SIG-M5 treated with dmso at 0.1 percent for 504 hours (cell line): ENCODE measurements around the gene PDAP1.
A peak's percentile ranks its signal among the peaks of the same experiment; 100 is the strongest.
"Not testable (repeated sequence)": the region's sequence is repeated elsewhere in the genome, so short reads cannot be mapped to it uniquely, and the experiment has no call there.

Experiments
- DNase-seq: peaks from one replicate; lab custom pipeline; 2025; ENCODE audit not compliant: unreplicated experiment; lab: John Stamatoyannopoulos, UW

PDAP1 gene

DNA sequence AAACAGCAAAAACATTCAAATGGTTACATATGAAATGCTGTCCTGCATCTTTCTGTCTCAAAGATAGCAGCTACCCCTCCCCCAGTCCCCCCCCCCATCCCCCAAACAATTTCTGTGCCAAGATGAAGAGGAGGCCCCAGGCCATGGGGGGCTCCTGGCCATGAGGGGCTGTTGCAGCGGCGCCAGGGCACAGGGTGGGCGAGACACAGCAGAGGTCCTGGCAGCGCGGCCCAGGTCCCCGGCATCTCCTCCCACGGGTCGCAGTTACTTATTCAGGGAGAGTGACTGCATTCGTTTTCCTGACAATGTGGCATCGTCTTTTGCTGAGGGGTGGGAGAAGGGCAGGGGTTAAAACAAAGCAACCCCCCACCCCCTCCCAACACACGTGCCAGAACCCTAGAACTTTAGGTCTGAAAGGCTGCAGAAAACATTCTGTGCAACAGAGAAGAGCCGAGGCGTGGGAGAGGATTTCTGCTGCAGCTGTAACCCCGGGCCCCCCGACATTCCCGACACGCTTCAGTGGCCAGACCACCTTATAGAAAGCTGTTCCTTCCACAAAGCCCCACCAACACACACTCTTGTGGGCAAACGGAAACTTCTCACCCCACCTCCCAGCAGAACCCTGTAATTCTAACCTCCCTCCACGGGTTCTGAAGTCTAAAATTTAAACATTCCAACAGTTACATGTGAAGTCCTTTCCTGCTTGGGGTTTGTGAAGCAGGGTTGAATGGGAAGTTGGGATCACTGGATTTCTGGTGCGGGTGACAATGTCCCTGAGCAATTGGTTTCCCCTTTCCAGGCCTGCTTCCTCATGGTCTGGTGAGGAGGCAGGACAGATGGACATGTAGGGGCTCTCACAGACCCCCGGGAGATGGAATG lies 11.7 kb downstream of the PDAP1 start:
- DNase-seq = no peak

DNA sequence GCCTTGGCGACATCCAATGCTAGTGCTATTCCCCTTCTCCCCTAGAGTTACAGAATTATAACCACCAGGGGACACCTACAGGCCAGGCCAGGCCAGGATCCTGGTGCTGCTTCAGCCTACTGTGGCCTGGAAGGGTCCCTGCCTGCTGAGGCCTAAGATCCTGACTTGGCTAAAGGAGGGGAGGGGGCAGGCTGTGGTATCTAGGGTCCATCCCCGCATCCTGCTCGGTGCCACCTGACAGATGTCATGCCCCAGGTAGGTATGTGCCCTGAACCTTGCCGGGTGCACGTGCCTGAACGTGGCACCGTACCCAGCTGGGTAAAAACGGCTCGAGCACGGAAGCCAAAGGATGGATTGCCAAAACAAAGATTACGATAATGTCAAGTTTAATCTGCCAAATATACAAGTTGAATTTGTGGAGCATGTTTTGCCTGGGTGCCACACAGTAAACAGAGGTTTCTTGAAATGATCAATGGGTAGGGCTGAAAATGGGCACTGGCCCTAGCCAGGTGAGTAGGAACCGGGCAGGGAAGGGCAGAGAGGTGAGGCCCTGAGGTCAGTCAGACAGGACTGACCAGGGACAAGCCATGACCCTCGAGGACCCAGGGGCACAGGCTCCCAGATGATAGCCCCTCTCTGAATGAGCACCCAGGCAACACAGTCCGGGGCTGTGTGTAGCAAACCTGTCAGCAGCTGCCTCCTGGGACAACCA lies 12.6 kb downstream of the PDAP1 start:
- DNase-seq = no peak

DNA sequence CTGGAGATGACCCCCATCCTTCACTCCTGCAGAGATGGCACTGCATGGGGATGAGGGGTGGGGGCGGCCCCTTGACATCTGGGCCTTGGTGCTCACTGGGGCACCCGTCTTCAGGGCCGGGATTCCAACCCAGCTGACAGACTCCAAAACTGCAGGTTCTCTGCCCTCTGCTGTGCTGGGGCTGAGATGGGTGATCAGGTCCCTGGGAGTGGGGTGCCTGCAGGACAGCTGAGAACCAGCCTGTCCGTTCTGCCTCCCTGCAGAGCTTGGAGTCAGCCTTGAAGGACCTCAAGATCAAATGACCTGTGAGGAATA lies 14.3 kb downstream of the PDAP1 start:
- no peak for DNase-seq

DNA sequence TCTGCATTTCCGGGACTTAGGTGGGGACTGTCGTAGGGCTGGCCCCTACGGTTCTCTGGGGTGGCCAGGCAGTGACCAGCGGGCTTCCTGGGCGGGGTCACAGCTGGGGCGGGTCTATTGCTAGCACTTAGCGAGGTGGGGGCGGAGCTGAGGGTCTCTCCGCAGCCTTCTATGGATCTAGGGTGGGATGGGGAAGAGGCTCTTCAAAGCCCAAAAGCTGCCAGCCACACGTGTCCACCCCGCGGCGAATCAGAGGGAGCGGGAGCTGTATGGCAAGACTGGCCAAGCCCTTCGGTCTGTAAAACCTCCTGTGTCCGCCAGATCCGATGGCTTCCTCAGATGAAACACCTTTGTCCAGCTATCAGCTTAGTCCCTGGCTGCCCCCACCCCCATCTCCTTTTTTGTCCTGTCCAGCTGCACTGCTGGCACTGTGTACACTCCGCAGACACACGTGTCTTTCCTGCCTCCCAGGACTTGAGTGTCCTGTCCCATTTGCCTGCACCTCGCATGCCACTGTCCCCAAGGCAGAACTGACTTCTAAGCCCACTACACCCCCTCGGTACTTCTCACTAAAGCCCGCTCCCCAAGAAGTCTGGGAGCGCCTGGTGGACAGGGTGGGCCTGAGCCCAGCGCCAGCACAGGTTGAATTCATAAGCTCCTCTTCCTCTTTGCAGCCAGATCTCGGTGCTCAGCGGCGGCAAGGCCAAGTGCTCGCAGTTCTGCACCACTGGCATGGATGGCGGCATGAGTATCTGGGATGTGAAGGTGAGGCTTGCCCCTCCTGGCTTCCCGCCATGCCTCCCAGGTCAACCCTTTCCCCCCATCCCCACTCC lies 14.8 kb downstream of the PDAP1 start:
- DNase-seq = no peak

DNA sequence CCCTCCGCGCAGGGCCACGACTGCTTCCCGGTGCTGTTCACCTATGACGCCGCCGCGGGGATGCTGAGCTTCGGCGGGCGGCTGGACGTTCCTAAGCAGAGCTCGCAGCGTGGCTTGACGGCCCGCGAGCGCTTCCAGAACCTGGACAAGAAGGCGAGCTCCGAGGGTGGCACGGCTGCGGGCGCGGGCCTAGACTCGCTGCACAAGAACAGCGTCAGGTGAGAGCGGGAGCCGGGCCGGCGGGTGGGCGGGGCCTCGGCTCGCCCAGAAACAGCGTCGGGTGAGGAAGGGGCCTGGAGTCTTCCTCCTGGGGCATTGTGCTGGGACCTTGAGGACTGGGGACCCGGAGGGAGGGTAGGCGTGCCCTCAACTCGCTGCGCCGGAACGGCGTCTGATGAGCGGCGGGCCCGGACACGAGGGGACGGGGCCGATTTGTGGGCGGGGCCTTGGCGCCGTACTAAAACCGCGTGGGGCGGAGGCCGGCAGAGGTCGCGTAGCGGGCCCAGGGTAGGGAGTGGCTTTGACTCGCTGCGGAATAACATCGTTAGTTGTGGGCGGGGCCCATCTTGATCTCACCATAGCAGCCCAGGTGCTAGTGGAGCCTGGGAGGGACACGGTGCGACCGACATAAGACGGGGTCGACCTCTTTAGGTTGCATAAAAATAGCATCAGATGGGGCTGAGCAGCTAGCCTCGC lies 15.6 kb downstream of the PDAP1 start:
- DNase-seq = no peak

DNA sequence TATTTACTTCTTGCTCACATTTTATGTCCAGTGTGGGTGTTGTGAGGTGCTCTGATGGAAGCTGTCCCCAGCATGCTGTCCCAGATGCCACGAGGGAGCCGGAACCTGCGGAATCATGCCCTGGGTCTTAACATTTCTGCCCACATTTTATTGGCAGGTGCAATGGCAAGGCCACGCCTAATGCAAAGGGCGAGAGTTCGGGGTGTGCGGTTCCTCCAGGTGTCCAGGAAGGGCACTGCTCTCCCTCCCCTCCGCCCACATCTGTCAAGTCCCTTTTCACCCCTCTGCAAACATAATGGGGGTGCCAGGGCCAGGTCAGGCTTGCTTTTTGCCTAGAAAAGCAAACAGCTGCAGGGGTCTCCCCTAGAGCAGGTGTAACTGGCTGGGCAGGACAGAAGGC lies 16.4 kb downstream of the PDAP1 start:
- DNase-seq = no peak

DNA sequence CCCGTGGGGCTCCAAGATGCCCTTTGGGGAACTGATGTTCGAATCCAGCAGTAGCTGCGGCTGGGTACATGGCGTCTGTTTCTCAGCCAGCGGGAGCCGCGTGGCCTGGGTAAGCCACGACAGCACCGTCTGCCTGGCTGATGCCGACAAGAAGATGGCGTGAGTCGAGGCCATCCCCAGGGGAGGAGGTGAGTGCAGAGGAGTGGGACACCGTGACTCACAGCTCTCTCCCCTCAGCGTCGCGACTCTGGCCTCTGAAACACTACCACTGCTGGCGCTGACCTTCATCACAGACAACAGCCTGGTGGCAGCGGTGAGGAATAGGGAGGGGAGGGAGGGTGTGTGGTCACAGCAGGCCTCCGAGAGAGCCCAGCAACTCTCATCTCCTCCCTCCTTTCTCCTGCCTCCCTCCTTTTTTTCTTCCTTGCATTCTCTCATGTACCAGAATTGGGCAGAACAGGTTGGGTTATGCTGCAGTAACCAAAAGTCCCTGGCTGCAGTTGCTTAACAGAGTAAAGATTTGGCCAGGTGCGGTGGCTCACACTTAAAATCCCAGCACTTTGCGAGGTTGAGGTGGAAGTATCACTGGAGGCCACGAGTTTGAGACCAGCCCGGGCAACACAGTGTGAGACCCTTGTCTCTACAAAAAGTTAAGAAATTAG lies 17.3 kb downstream of the PDAP1 start:
- no peak for DNase-seq

DNA sequence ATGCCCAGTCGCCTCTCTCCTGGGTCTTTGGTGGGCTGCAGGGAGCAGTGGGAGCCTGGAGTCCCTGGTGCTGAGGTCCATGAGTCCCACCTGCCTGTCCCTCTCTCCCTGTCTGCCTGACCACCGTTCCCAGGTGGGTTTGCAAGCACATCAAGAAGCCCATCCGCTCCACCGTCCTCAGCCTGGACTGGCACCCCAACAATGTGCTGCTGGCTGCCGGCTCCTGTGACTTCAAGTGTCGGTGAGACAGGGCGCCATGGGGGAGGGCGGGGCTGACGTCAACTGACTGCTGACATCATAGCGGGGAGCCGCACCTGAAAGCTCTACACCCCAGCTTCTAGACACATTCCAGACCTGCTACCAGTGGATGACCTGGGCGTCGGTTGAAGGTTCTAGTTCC lies 18.6 kb downstream of the PDAP1 start:
- DNase-seq = no peak

DNA sequence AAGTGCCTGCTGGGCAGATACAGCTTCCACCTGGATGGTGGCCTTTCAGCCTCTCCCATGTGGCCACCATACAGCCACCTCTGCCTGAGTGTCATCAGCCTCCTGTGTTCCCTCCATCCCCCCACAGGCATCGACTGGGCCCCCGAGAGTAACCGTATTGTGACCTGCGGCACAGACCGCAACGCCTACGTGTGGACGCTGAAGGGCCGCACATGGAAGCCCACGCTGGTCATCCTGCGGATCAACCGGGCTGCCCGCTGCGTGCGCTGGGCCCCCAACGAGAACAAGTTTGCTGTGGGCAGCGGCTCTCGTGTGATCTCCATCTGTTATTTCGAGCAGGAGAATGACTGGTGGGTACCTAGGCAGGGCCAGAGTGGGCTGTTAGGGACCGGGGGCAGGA lies 20.5 kb downstream of the PDAP1 start:
- DNase-seq = no peak

DNA sequence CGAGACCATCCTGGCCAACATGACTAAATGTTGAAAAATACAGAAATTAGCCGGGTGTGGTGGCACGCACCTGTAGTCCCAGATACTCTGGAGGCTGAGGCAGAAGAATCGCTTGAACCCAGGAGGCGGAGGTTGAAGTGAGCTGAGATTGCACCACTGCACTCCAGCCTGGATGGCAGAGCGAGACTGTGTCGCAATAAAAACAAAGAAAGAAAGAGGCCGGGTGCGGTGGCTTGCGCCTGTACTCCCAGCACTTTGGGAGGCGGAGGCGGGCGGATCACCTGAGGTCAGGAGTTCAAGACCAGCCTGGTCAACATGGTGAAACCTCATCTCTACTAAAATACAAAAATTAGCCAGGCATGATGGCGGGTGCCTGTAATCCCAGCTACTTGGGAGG lies 21.2 kb downstream of the PDAP1 start:
- DNase-seq = not testable (repeated sequence)

DNA sequence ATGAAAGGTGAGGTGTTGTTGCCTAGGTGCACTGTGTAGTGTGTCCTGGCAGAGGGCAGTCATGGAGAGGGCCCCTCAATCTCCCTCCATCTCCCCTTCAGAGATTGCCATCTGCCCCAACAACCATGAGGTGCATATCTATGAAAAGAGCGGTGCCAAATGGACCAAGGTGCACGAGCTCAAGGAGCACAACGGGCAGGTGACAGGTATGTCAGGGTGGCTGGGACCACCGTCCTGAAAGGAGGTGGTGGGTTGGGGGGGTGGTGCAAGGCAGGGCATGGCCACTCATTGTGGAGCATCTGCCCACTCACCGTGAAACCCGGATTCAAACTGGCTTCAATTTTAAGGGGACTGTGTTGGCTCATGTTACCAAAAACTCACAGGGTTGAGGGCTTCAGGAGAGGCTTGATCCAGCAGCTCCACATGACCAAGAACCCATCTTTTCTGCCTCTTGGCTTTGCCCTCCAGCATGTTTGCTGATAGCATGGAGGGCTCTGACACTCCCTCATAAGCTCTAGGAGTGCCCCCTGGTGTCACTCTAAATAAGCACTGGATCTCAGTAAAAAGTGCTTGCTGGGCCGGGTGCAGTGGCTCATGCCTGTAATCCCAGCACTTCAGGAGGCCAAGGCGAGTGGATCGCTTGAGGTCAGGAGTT lies 21.7 kb downstream of the PDAP1 start:
- DNase-seq = peak; percentile 60

DNA sequence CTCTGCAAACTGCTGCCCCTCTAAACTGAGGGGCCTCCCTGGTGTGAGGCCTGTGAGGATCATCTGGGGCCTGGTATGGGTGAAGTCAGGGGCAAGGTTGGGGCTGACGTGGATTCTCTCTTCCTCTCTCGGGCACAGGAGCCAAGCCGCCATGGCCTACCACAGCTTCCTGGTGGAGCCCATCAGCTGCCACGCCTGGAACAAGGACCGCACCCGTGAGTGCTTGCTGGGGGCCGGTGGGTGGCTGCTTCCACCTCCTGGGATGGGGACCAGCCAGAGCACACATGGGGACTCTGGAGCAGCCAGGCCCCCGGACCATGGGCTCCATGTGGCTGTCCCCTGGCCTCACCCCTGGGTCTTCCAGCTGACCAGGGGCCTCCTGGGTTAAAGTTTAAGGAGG lies 22.8 kb downstream of the PDAP1 start:
- no peak for DNase-seq

DNA sequence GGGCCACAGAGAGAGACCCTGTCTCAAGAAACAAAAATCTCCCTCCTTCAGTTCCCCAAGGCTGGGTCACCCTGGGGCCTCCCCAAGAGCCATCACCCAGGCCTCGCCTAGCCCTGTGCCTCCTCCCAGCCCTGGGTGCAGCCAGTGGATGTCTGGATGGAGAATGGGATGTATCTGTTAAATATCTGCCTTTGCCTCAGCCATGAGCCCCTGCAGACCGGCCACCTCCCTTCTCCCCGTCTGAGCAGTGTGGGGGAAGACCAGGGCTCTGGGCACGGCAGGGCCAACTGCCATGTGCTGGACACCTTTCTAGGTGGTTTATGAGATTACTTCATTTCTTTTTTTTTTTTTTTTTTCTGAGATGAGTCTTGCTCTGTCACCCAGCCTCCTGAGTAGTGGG lies 23.9 kb downstream of the PDAP1 start:
- DNase-seq = no peak

DNA sequence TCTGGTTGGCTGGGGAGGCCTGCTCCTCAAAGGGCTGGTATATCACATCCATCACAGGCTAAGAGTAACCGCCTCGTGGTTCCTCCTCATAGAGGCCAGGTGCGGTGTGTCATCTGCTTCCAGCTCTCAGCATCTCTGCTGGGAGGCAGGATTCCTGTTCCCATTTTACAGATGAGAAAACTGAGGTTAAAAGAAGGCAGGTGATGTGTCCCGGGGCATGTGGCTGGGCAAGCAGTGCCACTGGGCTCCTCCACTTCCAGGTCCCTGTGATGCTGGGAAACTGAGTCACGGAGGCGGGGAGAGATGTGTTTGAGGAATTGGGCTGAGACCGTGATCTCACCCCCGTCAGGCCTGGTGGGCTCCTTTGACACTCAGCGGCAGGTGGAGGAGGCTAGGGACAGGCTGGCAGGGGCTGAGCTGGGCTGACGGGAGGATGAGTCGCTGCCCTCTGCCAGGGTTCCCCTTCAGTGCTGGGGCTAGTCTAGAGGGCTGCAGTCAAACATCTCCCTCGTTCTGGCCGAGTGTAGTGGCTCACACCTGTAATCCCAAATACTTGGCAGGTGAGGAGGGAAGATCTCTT lies 24.5 kb downstream of the PDAP1 start:
- DNase-seq = no peak

DNA sequence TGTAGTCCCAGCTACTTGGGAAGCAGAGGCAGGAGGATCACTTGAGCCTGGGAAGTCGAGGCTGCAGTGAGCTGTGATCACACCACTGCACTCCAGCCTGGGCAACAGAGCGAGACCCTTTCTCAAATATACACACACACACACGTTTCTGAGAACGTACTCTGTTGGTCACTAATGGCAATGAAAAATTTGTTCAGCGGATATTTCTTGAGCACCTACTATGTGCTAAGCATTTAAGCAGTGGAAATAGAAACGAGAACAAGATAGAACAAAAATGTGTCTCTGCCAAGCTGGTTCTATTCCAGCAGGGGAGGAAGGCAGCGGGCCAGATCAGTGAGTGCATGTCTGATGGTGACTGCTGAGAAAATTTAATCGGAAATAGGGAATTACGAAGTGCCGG lies 25.2 kb downstream of the PDAP1 start:
- no peak for DNase-seq

DNA sequence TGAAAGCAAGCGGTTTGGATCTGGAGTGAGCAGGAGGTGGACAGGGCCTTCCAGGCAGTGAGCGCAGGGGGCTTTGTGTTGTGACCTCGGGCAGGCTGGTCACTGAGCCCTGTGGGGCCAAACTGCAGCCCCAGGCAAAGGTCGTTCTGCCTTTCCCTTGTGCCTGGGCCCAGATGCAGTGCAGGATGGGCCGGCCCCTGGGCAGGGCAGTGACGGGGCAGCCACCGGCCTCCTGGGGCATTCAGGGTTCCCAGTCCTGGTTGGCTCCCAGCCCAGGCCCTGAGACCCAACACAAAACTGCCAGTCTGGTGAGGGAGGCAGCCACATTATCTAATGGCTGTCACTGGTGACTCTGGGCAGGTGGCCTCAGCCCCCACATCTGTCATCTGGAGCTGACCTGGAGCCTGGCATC lies 26.7 kb downstream of the PDAP1 start:
- no peak for DNase-seq

DNA sequence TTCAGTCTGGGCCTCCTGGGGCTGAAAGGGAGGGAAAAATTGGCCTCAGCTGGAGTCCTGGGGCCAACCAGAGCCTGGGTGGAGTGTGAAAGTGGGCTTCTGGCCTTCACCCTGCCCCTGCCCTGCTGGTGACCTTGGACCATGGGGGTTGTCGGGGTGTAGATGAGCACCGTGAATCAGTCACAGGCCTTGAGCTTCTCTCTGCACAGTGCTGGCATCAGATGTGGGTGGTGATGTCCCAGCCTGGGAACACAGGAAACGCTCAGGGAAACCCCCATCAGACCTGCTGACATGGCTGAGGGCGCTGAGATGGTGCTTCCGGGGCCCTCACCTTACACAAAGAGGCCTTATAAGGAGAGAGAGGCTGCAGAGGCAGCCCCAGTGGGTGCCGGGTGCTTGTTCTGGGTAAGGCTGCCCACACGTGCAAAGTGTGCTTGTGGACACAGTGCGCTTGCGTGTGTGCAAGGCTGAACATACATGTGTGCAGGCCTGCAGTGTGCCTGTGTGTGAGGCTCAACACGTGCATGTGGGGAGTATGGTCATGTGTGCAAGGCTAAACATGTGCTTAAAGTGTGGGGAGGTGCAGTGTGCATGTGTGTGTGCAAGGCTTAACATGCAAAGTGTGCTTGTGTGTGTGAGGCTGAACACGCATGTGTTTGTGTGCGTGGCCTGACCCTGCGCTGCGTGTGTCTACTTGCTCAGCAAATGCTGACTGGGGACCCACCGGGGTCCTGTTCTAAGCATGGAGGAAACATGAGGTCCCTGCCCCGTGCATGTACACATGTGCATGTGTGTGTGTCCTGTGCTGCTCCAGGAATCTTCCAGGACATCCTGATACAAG lies 27.4 kb downstream of the PDAP1 start:
- no peak for DNase-seq

DNA sequence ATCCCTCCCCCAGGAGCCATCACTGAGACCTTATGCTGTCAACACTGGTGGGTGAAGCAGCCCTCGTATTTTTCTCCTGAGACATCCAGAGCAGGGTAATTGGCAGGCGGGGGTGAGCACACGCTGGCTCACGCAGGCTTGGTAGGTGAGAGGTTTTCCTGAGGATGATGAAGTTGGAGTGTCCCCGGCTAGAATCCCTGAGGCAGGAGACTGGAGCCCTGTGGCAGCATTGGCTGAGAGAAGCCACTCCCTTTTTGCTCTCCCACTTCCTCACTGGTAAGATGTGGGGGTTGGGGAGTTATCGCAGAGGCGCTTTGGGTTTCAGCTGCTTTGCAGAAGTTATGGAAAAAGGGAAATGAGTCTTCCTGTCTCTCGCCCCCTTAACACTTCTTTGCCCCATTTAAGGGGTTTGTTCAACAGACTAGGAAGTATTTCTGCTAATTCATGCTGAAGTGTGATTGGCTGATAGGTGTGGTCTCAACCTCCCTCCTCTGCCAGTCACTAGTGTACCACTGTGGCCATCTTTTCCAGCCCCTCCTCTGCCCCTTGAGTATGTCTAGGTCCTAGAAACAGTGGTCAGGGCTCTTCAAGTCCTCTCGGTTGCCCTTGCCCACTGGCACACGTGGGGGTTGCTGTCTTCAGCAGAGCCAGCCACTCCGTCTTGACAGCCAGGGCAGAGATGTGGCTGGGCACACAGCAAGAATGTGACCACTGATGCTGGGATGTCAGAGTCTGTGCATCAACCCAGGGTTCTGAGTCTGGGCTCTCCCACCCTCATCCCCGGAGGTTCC lies 28.2 kb downstream of the PDAP1 start:
- DNase-seq = peak; percentile 99
